ENCODE results near the gene SYNDIG1.

DNA sequence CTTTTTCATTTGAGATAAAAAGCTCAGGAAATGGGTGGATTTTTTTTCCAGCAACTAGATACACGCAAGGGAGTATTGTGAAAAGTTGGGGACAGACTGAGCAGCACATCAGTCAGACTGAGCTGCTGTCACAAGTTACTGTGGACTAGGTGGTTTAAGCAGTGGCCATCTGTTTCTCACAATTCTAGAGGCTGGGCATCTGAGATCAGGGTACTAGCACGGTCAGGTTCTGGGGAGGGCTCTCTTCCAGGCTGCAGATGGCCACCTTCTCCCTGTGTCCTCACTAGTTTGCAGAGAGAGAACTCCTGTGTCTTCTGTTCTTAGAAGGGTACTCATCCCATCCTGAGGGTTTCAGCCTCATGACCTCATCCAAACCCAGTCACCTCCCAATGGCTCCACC, 178.3 kb downstream of the SYNDIG1 start:
- TF ChIP-seq CHD2 (IDR thresholded peaks at IDR 0.05; ENCODE audit: low read depth, low read length): no peak
- TF ChIP-seq, protein P1, sequence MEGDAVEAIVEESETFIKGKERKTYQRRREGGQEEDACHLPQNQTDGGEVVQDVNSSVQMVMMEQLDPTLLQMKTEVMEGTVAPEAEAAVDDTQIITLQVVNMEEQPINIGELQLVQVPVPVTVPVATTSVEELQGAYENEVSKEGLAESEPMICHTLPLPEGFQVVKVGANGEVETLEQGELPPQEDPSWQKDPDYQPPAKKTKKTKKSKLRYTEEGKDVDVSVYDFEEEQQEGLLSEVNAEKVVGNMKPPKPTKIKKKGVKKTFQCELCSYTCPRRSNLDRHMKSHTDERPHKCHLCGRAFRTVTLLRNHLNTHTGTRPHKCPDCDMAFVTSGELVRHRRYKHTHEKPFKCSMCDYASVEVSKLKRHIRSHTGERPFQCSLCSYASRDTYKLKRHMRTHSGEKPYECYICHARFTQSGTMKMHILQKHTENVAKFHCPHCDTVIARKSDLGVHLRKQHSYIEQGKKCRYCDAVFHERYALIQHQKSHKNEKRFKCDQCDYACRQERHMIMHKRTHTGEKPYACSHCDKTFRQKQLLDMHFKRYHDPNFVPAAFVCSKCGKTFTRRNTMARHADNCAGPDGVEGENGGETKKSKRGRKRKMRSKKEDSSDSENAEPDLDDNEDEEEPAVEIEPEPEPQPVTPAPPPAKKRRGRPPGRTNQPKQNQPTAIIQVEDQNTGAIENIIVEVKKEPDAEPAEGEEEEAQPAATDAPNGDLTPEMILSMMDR (IDR thresholded peaks at IDR 0.05 in 2 of 3, conservative IDR thresholded peaks at IDR 0.05 in 1 of 3; ENCODE audit: insufficient read depth in 2 of 3, low read depth in 1 of 3, low read length in 3 of 3): no peak
- TF ChIP-seq, protein P2, sequence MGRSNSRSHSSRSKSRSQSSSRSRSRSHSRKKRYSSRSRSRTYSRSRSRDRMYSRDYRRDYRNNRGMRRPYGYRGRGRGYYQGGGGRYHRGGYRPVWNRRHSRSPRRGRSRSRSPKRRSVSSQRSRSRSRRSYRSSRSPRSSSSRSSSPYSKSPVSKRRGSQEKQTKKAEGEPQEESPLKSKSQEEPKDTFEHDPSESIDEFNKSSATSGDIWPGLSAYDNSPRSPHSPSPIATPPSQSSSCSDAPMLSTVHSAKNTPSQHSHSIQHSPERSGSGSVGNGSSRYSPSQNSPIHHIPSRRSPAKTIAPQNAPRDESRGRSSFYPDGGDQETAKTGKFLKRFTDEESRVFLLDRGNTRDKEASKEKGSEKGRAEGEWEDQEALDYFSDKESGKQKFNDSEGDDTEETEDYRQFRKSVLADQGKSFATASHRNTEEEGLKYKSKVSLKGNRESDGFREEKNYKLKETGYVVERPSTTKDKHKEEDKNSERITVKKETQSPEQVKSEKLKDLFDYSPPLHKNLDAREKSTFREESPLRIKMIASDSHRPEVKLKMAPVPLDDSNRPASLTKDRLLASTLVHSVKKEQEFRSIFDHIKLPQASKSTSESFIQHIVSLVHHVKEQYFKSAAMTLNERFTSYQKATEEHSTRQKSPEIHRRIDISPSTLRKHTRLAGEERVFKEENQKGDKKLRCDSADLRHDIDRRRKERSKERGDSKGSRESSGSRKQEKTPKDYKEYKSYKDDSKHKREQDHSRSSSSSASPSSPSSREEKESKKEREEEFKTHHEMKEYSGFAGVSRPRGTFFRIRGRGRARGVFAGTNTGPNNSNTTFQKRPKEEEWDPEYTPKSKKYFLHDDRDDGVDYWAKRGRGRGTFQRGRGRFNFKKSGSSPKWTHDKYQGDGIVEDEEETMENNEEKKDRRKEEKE (IDR thresholded peaks at IDR 0.05; ENCODE audit: borderline replicate concordance in 1 of 2, control insufficient read depth in 1 of 2, low read depth in 2 of 2, low read length in 1 of 2): no peak
- TF ChIP-seq, protein P3, sequence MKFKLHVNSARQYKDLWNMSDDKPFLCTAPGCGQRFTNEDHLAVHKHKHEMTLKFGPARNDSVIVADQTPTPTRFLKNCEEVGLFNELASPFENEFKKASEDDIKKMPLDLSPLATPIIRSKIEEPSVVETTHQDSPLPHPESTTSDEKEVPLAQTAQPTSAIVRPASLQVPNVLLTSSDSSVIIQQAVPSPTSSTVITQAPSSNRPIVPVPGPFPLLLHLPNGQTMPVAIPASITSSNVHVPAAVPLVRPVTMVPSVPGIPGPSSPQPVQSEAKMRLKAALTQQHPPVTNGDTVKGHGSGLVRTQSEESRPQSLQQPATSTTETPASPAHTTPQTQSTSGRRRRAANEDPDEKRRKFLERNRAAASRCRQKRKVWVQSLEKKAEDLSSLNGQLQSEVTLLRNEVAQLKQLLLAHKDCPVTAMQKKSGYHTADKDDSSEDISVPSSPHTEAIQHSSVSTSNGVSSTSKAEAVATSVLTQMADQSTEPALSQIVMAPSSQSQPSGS (CRISPR knock-in tag; IDR thresholded peaks at IDR 0.05): no peak
- TF ChIP-seq, protein P4, sequence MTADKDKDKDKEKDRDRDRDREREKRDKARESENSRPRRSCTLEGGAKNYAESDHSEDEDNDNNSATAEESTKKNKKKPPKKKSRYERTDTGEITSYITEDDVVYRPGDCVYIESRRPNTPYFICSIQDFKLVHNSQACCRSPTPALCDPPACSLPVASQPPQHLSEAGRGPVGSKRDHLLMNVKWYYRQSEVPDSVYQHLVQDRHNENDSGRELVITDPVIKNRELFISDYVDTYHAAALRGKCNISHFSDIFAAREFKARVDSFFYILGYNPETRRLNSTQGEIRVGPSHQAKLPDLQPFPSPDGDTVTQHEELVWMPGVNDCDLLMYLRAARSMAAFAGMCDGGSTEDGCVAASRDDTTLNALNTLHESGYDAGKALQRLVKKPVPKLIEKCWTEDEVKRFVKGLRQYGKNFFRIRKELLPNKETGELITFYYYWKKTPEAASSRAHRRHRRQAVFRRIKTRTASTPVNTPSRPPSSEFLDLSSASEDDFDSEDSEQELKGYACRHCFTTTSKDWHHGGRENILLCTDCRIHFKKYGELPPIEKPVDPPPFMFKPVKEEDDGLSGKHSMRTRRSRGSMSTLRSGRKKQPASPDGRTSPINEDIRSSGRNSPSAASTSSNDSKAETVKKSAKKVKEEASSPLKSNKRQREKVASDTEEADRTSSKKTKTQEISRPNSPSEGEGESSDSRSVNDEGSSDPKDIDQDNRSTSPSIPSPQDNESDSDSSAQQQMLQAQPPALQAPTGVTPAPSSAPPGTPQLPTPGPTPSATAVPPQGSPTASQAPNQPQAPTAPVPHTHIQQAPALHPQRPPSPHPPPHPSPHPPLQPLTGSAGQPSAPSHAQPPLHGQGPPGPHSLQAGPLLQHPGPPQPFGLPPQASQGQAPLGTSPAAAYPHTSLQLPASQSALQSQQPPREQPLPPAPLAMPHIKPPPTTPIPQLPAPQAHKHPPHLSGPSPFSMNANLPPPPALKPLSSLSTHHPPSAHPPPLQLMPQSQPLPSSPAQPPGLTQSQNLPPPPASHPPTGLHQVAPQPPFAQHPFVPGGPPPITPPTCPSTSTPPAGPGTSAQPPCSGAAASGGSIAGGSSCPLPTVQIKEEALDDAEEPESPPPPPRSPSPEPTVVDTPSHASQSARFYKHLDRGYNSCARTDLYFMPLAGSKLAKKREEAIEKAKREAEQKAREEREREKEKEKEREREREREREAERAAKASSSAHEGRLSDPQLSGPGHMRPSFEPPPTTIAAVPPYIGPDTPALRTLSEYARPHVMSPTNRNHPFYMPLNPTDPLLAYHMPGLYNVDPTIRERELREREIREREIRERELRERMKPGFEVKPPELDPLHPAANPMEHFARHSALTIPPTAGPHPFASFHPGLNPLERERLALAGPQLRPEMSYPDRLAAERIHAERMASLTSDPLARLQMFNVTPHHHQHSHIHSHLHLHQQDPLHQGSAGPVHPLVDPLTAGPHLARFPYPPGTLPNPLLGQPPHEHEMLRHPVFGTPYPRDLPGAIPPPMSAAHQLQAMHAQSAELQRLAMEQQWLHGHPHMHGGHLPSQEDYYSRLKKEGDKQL (CRISPR knock-in tag; IDR thresholded peaks at IDR 0.05; ENCODE audit: borderline replicate concordance): no peak
